Gastroesophageal sphincter (tissue), 4 donors: ENCODE data around the gene TMEM108. TPM values are rescaled to one million over a fixed set of nuclear protein-coding genes. Genes with fewer than 3 reads are reported as not detected.

Experiments
- ATAC-seq: fragments of 150-250 bp; one replicate; pipeline ENCODE4 v1.9.1; 2016; ENCODE audit warnings: mild to moderate bottlenecking, moderate library complexity
- H3K27ac ChIP-seq, 4 donors: fragments of 200-600 bp; sonication (generic) in 3 of 4; 1 replicate in 3 of 4; 2 replicates in 1 of 4; pipeline ENCODE4 v1.5.1; 2016 to 2019
- H3K27me3 ChIP-seq: fragments of 200-600 bp; sonication (generic); one replicate; pipeline ENCODE4 v1.5.1; 2019
- H3K36me3 ChIP-seq, 2 donors: fragments of 200-600 bp; sonication (generic); one replicate each; pipeline ENCODE4 v1.5.1; 2019; ENCODE audit warnings: control low read depth in 1 of 2
- H3K4me1 ChIP-seq, 3 donors: fragments of 200-600 bp; sonication (generic); 1 replicate in 2 of 3; 2 replicates in 1 of 3; pipeline ENCODE4 v1.5.1; 2016 to 2019; ENCODE audit warnings: control low read depth in 2 of 3
- H3K4me3 ChIP-seq, 2 donors: fragments of 200-600 bp; sonication (generic); one replicate each; pipeline ENCODE4 v1.5.1; 2019; ENCODE audit warnings: mild to moderate bottlenecking in 1 of 2, moderate library complexity in 1 of 2
- H3K9me3 ChIP-seq, 3 donors: fragments of 200-600 bp; sonication (generic); one replicate each; pipeline ENCODE4 v1.5.1; 2017 to 2019; ENCODE audit warnings: control low read depth in 2 of 3
- EP300 ChIP-seq: sonication (generic); formaldehyde crosslinking; IDR thresholded peaks from one replicate; pipeline ENCODE4 v1.6.1; 2017; ENCODE audit warnings: antibody characterized with exemption, mild to moderate bottlenecking
- POLR2A ChIP-seq, 2 donors: fragments of 450-650 bp; IDR thresholded peaks; one replicate each; pipeline ENCODE4 v1.6.1; 2017; ENCODE audit warnings: antibody characterized with exemption in 2 of 2, mild to moderate bottlenecking in 2 of 2, moderate library complexity in 1 of 2
- POLR2AphosphoS5 ChIP-seq: sonication (generic); formaldehyde crosslinking; IDR thresholded peaks from one replicate; pipeline ENCODE4 v1.6.1; 2017; ENCODE audit warnings: antibody characterized with exemption
- WGBS, 2 donors: methylation state at CpG; one replicate each; pipeline ENCODE4 v1.1.5; 2018; ENCODE audit warnings: low coverage in 1 of 2; 5-methylcytosine and 5-hydroxymethylcytosine counted together
- total RNA-seq, 4 donors: library from RNA; depleted of rRNA; stranded (reverse); fragments of >200 nt; gene quantifications; one replicate each; pipeline ENCODE4 v1.1.0, GENCODE V29; 2016
- TF ChIP-seq, protein P1 (sequence below), 4 experiments: fragments of 200-600 bp in 2 of 4; fragments of 450-650 bp in 2 of 4; sonication (generic) in 1 of 4; IDR thresholded peaks; one replicate each; pipeline ENCODE4 v1.5.1; 2017 to 2019; ENCODE audit warnings: antibody characterized with exemption in 4 of 4, mild to moderate bottlenecking in 2 of 4, moderate library complexity in 2 of 4

TMEM108 gene
- total RNA-seq, 4 donors from 2014 or later: 2.7 to 7.3 (median 4.1) TPM

DNA sequence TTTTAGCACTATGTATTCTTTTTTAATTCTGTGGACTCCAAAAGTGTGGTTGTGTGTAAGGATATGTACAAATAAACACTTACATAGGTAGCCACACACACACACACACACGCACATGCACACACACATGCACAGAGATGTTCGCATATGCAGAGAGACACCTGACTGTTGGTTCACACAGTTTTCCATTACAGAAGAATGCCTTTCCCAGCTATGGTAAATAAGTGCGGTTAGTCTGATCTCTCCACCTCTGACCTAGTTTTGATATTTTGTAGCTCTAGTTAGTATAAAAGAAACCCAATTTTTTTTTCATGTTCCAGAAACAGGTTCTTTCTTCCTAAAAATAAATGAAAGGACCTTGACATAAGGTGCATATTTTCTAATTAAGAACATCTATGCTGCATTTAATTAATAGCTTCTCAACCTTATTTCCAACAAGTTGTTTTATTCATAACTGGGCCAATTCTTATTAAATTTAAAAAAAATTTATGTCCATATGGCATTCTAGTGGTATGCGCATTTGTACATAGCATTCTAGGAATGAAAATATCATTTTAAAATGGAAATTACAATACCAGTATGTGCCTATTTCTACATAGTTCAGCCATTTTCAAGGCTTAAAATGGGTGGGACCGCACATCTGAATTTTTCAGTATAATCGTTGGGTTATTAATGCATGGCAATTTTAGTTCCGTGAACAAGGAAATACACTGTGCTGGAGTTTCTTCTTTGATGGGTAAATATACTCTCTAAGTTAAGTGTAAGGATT, 27.2 kb downstream of the TMEM108 start:
- H3K9me3 ChIP-seq: no peaks in the 10 kb centered on the region
- H3K27me3 ChIP-seq: no peaks in the 10 kb centered on the region
- TF ChIP-seq, protein P1, sequence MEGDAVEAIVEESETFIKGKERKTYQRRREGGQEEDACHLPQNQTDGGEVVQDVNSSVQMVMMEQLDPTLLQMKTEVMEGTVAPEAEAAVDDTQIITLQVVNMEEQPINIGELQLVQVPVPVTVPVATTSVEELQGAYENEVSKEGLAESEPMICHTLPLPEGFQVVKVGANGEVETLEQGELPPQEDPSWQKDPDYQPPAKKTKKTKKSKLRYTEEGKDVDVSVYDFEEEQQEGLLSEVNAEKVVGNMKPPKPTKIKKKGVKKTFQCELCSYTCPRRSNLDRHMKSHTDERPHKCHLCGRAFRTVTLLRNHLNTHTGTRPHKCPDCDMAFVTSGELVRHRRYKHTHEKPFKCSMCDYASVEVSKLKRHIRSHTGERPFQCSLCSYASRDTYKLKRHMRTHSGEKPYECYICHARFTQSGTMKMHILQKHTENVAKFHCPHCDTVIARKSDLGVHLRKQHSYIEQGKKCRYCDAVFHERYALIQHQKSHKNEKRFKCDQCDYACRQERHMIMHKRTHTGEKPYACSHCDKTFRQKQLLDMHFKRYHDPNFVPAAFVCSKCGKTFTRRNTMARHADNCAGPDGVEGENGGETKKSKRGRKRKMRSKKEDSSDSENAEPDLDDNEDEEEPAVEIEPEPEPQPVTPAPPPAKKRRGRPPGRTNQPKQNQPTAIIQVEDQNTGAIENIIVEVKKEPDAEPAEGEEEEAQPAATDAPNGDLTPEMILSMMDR (IDR thresholded peaks at IDR 0.05): no peak
- no peak for TF ChIP-seq POLR2A (IDR thresholded peaks at IDR 0.05)
- H3K36me3 ChIP-seq: no peaks in the 10 kb centered on the region
- no peak for ATAC-seq
- no peaks in the 10 kb centered on the region for H3K4me1 ChIP-seq
- H3K4me3 ChIP-seq: no peak overlapping the region
- no peak overlapping the region for H3K27ac ChIP-seq
- WGBS, 2 donors: 92 to 97% methylated on average over 7 of the region's 7 CpGs

DNA sequence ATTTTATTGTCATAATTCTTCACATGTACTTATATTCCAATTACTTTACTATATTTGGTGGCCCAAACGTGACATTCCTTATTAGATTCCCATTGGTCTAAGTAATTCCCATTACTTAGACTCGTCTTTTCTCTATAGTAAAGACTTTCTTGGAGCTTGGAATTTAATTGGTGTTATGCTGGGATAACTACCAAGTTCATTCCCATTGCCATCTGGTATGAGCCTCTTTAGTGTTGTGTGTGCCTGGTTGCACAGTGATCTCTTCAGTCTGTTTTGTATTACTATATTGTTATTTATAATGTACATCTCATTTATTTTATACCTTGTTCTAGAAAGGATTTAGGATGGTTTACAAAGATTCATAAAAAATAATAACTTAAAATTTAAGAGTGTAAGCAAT, 27.8 kb downstream of the TMEM108 start:
- Histone ChIP-seq H3K27ac (no peak overlapping the region), H3K36me3 (no peaks in the 10 kb centered on the region), H3K4me1 (no peaks in the 10 kb centered on the region), H3K4me3 (no peak overlapping the region), H3K27me3 (no peaks in the 10 kb centered on the region), H3K9me3 (no peaks in the 10 kb centered on the region)
- no peak for ATAC-seq
- WGBS, 2 donors: 79% methylated on average over 2 of the region's 2 CpGs
- TF ChIP-seq POLR2AphosphoS5 (no peak), POLR2A (IDR thresholded peaks at IDR 0.05) (no peak), EP300 (no peak)
- TF ChIP-seq, protein P1 (IDR thresholded peaks at IDR 0.05): no peak

DNA sequence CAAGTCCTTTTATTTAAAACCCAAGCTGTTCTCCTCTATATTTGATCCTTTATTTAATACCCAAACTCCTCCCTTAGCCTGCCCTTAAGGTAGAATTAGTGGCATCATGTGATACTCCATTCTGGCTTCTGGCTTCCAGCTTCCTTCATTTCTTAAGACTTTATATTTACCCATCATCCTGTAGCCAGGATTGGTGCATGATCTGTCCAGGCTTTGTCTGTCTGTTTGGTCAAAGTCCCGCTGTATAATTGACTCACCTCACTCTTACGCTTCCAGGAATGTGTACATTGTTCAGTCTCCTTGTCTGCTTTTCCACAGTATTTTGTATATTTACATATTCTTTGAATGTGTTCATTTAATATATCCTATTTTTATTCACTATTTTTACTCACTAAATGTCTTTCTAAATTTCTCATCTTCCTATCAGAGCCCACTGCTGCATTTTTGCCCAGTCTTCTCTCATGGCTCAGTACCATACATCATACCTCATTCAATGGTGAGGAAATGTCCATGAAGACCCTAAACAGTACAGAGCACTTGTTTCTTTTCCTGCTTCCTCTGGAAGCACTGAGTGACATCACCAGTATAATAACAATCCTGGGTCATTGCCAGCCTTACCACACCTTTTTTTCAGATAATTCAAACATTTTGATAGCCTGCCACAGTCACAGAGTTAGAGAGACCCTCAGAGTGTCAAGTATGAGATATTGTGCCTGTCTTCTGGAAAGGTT, 31.5 kb downstream of the TMEM108 start:
- WGBS, 2 donors: 77 to 86% methylated on average over 2 of the region's 2 CpGs
- no peak for ATAC-seq
- Histone ChIP-seq H3K27me3 (no peaks in the 10 kb centered on the region), H3K4me3 (no peak overlapping the region), H3K27ac (no peak overlapping the region), H3K9me3 (no peaks in the 10 kb centered on the region), H3K4me1 (no peaks in the 10 kb centered on the region), H3K36me3 (no peaks in the 10 kb centered on the region)
- TF ChIP-seq EP300 (no peak), POLR2A (IDR thresholded peaks at IDR 0.05) (no peak)
- TF ChIP-seq, protein P1 (IDR thresholded peaks at IDR 0.05): no peak

DNA sequence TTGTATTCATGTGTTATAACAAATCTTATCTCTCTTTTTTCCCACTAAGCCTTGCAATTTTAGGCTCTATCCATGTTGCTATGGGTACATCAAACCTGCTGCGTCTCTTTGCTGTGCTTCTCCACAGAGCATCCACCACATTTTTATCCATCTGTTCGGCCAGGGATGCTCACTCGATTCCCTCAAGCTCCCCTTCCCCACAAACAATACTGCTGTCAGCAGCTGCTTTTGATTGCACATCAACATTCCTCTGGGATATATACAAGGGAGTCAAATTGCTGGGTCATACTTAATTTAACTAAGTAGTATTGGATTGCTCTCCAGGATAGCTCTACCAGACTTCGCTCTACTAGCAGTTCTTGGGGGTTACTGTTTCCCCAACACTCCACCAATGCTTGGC, 36.8 kb downstream of the TMEM108 start:
- WGBS, 2 donors: 80 to 95% methylated on average over 3 of the region's 4 CpGs
- H3K4me1 ChIP-seq: peaks cover 0 to 5% (median 0%) of the 10 kb centered on the region in 3 donors
- no peak overlapping the region for H3K27ac ChIP-seq
- TF ChIP-seq POLR2A (IDR thresholded peaks at IDR 0.05): no peak
- no peak for TF ChIP-seq EP300
- TF ChIP-seq POLR2AphosphoS5: no peak
- TF ChIP-seq, protein P1 (IDR thresholded peaks at IDR 0.05): no peak
- no peaks in the 10 kb centered on the region for H3K9me3 ChIP-seq
- H3K4me3 ChIP-seq: no peak overlapping the region
- no peak for ATAC-seq
- no peaks in the 10 kb centered on the region for H3K27me3 ChIP-seq
- no peaks in the 10 kb centered on the region for H3K36me3 ChIP-seq

DNA sequence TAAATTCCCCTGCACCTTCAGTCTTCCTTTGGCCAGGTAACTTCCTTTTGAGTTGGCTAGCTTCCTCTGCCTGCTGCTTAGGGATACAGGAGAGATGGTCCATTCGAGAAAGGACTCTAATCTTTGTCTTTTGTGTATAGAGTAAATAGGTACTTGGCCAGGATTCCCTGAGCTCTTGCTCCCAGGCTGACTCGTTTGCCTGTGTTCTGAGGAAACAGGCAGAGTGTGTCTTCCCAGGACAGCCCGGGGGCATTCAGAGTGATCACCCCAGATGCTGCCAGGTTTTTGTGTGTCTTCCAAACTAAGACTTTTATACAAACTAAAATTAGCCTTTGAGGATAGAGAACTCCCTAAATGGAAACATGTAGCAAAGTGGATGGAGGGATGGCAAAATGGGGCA, 39.5 kb downstream of the TMEM108 start:
- TF ChIP-seq, protein P1 (IDR thresholded peaks at IDR 0.05): no peak
- TF ChIP-seq POLR2A (IDR thresholded peaks at IDR 0.05): no peak
- TF ChIP-seq EP300: no peak
- no peak for TF ChIP-seq POLR2AphosphoS5
- 20 to 50% methylated on average over 1 of the region's 3 CpGs for WGBS, 2 donors
- Histone ChIP-seq H3K4me1 (peaks cover 0 to 5% (median 0%) of the 10 kb centered on the region in 3 donors), H3K27me3 (no peaks in the 10 kb centered on the region), H3K36me3 (no peaks in the 10 kb centered on the region), H3K27ac (peak overlapping the region in 2 of 4 donors; percentile 0 to 30), H3K9me3 (no peaks in the 10 kb centered on the region), H3K4me3 (no peak overlapping the region)
- no peak for ATAC-seq
